NCI-H1436 treated with DMSO at 0.1 percent for 48 hours (cell line): ENCODE measurements around the gene SUMO4.
A peak's percentile ranks its signal among the peaks of the same experiment; 100 is the strongest.

ENCODE experiments used
- DNase-seq: peaks from one replicate; lab custom pipeline; 2025; lab: John Stamatoyannopoulos, UW

Gene SUMO4

GRCh38 chr6:149400050-149400449 is at the start of gene SUMO4:
SUMO4 (plus strand) TSS chr6:149400262; CDS start chr6:149400392, 130 bp downstream.
- no peak for DNase-seq

GRCh38 chr6:149354009-149354408 is 46.1 kb upstream of the SUMO4 start:
- DNase-seq, result peak; percentile 34

- no peak for DNase-seq
Observed at GRCh38 chr6:149356081-149356750, 43.8 kb upstream of the SUMO4 start.

- no peak for DNase-seq
Observed at GRCh38 chr6:149357726-149358538, 42.1 kb upstream of the SUMO4 start.

GRCh38 chr6:149359440-149359839 is 40.6 kb upstream of the SUMO4 start:
- DNase-seq, result no peak

GRCh38 chr6:149360536-149360935 is 39.5 kb upstream of the SUMO4 start:
- no peak for DNase-seq

- DNase-seq, result no peak
Observed at GRCh38 chr6:149362289-149362688, 37.8 kb upstream of the SUMO4 start.

GRCh38 chr6:149363154-149363553 is 36.9 kb upstream of the SUMO4 start:
- DNase-seq, result no peak

GRCh38 chr6:149364557-149364956 is 35.5 kb upstream of the SUMO4 start:
- no peak for DNase-seq

GRCh38 chr6:149365197-149365596 is 34.9 kb upstream of the SUMO4 start:
- no peak for DNase-seq

GRCh38 chr6:149366267-149366921 is 33.7 kb upstream of the SUMO4 start:
- no peak for DNase-seq

- no peak for DNase-seq
Observed at GRCh38 chr6:149368065-149368464, 32.0 kb upstream of the SUMO4 start.

- no peak for DNase-seq
Observed at GRCh38 chr6:149371154-149371553, 28.9 kb upstream of the SUMO4 start.

- DNase-seq, result no peak
Observed at GRCh38 chr6:149372062-149372461, 28.0 kb upstream of the SUMO4 start.

- DNase-seq, result no peak
Observed at GRCh38 chr6:149373511-149373910, 26.6 kb upstream of the SUMO4 start.

- no peak for DNase-seq
Observed at GRCh38 chr6:149379977-149380376, 20.1 kb upstream of the SUMO4 start.

- DNase-seq, result no peak
Observed at GRCh38 chr6:149380523-149380922, 19.5 kb upstream of the SUMO4 start.

- no peak for DNase-seq
Observed at GRCh38 chr6:149383371-149383770, 16.7 kb upstream of the SUMO4 start.

- no peak for DNase-seq
Observed at GRCh38 chr6:149384464-149384863, 15.6 kb upstream of the SUMO4 start.

GRCh38 chr6:149385998-149386646 is 13.9 kb upstream of the SUMO4 start:
- no peak for DNase-seq

- no peak for DNase-seq
Observed at GRCh38 chr6:149387779-149388512, 12.1 kb upstream of the SUMO4 start.
